HepG2 (cell line): ENCODE data around the gene UGT1A8. TPM values are rescaled to one million over a fixed set of nuclear protein-coding genes. Genes with fewer than 3 reads are reported as not detected.

ENCODE experiments used
- ATAC-seq: fragments of 200-7000 bp; cut with Tn5 transposase; 3 replicates; pipeline ENCODE4 v1.9.1; 2020; ENCODE audit warnings: mild to moderate bottlenecking, moderate library complexity
- BruUV-seq: library from RNA; stranded (reverse); fragments of 400-500 nt; replicated peaks from 2 replicates; lab custom pipeline; 2021; lab: Mats Ljungman, UMichigan
- CTCF ChIA-PET: fragments of 300-600 bp; formaldehyde crosslinking; extraction: SDS; loops from one replicate; lab custom pipeline; 2021; ENCODE audit warnings: low total read pairs, inconsistent platforms, low intra/inter-chr PET ratio; lab: Yijun Ruan, JAX
- POLR2A ChIA-PET: fragments of 350-600 bp; sonication (Branson Sonifier 250); formaldehyde crosslinking; loops from one replicate; lab custom pipeline; 2020; ENCODE audit warnings: antibody characterized with exemption, inconsistent platforms; lab: Yijun Ruan, JAX
- DNase-seq: peaks from one replicate; pipeline ENCODE4 v3.0.0-alpha.2; 2015; ENCODE audit warnings: low spot score
- FAIRE-seq: peaks from 3 replicates; lab custom pipeline; 2011; peaks lifted over from hg19 to GRCh38; lab: Jason Lieb, UNC
- H2AFZ ChIP-seq: one replicate; pipeline ENCODE4 v1.6.1; 2011; ENCODE audit warnings: low read length, inconsistent platforms
- H3K27ac ChIP-seq: fragments of 300-600 bp; 3 replicates; pipeline ENCODE4 v1.8.0; 2011; ENCODE audit warnings: mixed run types, mild to moderate bottlenecking, mixed read lengths, low read length, inconsistent platforms; ENCODE audit not compliant: insufficient read depth; ENCODE audit errors: extremely low read length
- H3K27me3 ChIP-seq, 2 experiments: fragments of 200-600 bp in 1 of 2; 2 replicates in 1 of 2; 3 replicates in 1 of 2; pipeline versions ENCODE4 v1.6.0 to v1.8.0; 2011; ENCODE audit warnings: low read length in 2 of 2, mild to moderate bottlenecking in 2 of 2, moderate library complexity in 2 of 2, inconsistent platforms in 1 of 2; ENCODE audit not compliant: insufficient read depth in 2 of 2, control insufficient read depth in 1 of 2
- H3K36me3 ChIP-seq, 2 experiments: fragments of 200-600 bp in 1 of 2; replicated peaks in 1 of 2; 2 replicates in 1 of 2; 3 replicates in 1 of 2; pipeline versions ENCODE4 v1.5.1 to v1.8.0; 2011; ENCODE audit warnings: low read length in 2 of 2, inconsistent platforms in 1 of 2; ENCODE audit not compliant: insufficient read depth in 2 of 2, control insufficient read depth in 1 of 2
- H3K4me1 ChIP-seq: 2 replicates; pipeline ENCODE4 v1.5.1; 2012; ENCODE audit warnings: low read length, inconsistent platforms; ENCODE audit not compliant: insufficient read depth
- H3K4me2 ChIP-seq: 2 replicates; pipeline ENCODE4 v1.6.0; 2011; ENCODE audit warnings: low read depth, low read length, inconsistent platforms
- H3K4me3 ChIP-seq, 3 experiments: fragments of 200-600 bp in 1 of 3; sonication (generic), shearing (Covaris generic) in 1 of 3; replicated peaks in 1 of 3; 2 replicates each; pipeline ENCODE4 v1.5.1; 2011 to 2016; ENCODE audit warnings: low read length in 3 of 3, inconsistent platforms in 2 of 3, low read depth in 2 of 3, mild to moderate bottlenecking in 2 of 3, control low read depth in 1 of 3, mixed read lengths in 1 of 3; ENCODE audit not compliant: insufficient read depth in 1 of 3
- H3K79me2 ChIP-seq: one replicate; pipeline ENCODE4 v1.6.1; 2011; ENCODE audit warnings: low read length, inconsistent platforms; ENCODE audit not compliant: insufficient read depth
- H3K9ac ChIP-seq: 2 replicates; pipeline ENCODE4 v1.6.0; 2011; ENCODE audit warnings: mild to moderate bottlenecking, low read depth, low read length, inconsistent platforms; ENCODE audit not compliant: insufficient read depth
- H3K9me3 ChIP-seq: 2 replicates; pipeline ENCODE4 v1.5.1; 2012; ENCODE audit warnings: mild to moderate bottlenecking, low read length
- H4K20me1 ChIP-seq: 2 replicates; pipeline ENCODE4 v1.6.0; 2011; ENCODE audit warnings: inconsistent platforms, mild to moderate bottlenecking, low read length, moderate library complexity; ENCODE audit not compliant: insufficient read depth
- HNF4A ChIP-seq: sonication (generic); formaldehyde crosslinking; IDR thresholded peaks from 2 replicates; pipeline ENCODE4 v1.4.0; 2020; ENCODE audit warnings: missing genetic modification reagents
- KDM1A ChIP-seq: IDR thresholded peaks from 2 replicates; pipeline ENCODE4 v1.6.1; 2016; ENCODE audit warnings: missing compliant biosample characterization
- MAFG ChIP-seq: sonication (generic); formaldehyde crosslinking; IDR thresholded peaks from 2 replicates; pipeline ENCODE4 v1.5.1; 2020; ENCODE audit warnings: mild to moderate bottlenecking, missing genetic modification reagents
- PCBP1 ChIP-seq: fragments of 200-400 bp; formaldehyde crosslinking; IDR thresholded peaks from 2 replicates; pipeline ENCODE4 v1.6.1; 2017; ENCODE audit warnings: mild to moderate bottlenecking, low read depth, low read length, borderline replicate concordance
- PLRG1 ChIP-seq: fragments of 450-650 bp; conservative IDR thresholded peaks from 2 replicates; pipeline ENCODE4 v1.6.1; 2016
- ZBTB44 ChIP-seq: sonication (generic); formaldehyde crosslinking; IDR thresholded peaks from 2 replicates; pipeline ENCODE4 v1.4.0; 2020; ENCODE audit warnings: missing genetic modification reagents
- ZBTB7A ChIP-seq: sonication (generic); formaldehyde crosslinking; IDR thresholded peaks from 2 replicates; pipeline ENCODE4 v1.8.0; 2022; ENCODE audit warnings: mild to moderate bottlenecking, missing genetic modification reagents
- ZHX2 ChIP-seq, 2 experiments: sonication (generic) in 1 of 2; formaldehyde crosslinking in 1 of 2; IDR thresholded peaks; 2 replicates each; pipeline versions ENCODE4 v1.6.1 to v1.9.0; 2014 to 2022; ENCODE audit warnings: antibody characterized with exemption in 1 of 2, borderline replicate concordance in 1 of 2, inconsistent platforms in 1 of 2, low read depth in 1 of 2, missing genetic modification reagents in 1 of 2
- ZNF484 ChIP-seq: sonication (generic); formaldehyde crosslinking; IDR thresholded peaks from 2 replicates; pipeline ENCODE4 v1.5.1; 2020; ENCODE audit warnings: mild to moderate bottlenecking, low read depth, missing genetic modification reagents, borderline replicate concordance
- ZNF879 ChIP-seq: sonication (generic); formaldehyde crosslinking; IDR thresholded peaks from 2 replicates; pipeline ENCODE4 v1.8.1; 2023; ENCODE audit warnings: missing genetic modification reagents
- WGBS: methylation state at CpG from one replicate; pipeline ENCODE4 v1.1.6; 2017; ENCODE audit warnings: low lambda C conversion rate; 5-methylcytosine and 5-hydroxymethylcytosine counted together
- in situ Hi-C: cut with HindIII; loops from 2 replicates; pipeline ENCODE4 v1.10.0; 2017; ENCODE audit warnings: low pct_unique_long_range_greater_than_20kb; ENCODE audit not compliant: extremely low pct_ligation_motif_present
- intact Hi-C: fragments of 100-400 bp; cut with micrococcal nuclease; formaldehyde crosslinking; loops from one replicate; pipeline ENCODE4 v1.10.0; 2022; ENCODE audit not compliant: unreplicated experiment
- polyA plus RNA-seq, 8 experiments: library from polyadenylated mRNA; depleted of rRNA in 3 of 8; stranded (reverse) in 7 of 8; unstranded in 1 of 8; fragments of >200 nt; fragmentation: Illumina TruSeq in 4 of 8; extraction: Trizol in 4 of 8; gene quantifications; 2 replicates each; pipeline versions ENCODE4 v1.2.1 to v1.2.3, GENCODE V29; 2011 to 2016; ENCODE audit warnings: low read depth in 4 of 8, missing spikeins in 1 of 8, mixed read lengths in 1 of 8; ENCODE audit not compliant: insufficient read depth in 1 of 8
- total RNA-seq, 5 experiments: library from RNA; depleted of rRNA; stranded (reverse); fragments of >200 nt; fragmentation: Illumina TruSeq; extraction: Trizol; gene quantifications; 2 replicates each; pipeline ENCODE4 v1.2.3, GENCODE V29; 2016; ENCODE audit warnings: low read depth in 1 of 5

UGT1A8 gene
- total and polyA plus RNA-seq, 2 of the 13 experiments (the other 11 are each of a cell fraction or from before 2014, with no cell fraction given) = not detected

DNA sequence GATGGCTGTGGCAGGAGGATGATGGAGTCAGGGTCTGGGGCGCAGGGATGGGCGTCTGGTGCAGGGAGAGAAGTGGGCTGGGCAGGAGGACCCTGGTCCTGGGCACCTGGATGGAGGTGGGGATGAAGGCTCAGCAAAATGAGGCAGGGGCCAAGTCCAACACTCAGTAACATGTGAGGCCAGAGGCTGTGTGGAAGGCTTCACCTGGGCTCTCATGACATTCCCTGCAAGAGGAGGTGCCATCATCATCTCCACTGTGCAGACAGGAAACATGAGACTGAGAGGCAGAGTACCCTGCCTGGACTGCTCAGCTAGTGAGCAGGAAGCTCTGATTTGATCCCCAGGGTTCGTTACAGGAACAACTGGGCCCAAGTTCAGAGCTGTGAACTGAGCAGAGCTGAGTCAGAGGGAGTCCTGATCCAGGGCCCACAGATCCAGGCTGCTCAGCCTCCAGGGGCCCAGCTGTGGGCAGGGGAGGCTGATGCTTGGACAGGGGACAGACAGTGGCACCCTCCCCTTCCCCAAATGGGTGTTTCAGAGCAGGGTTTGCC is 200.0 kb downstream of the UGT1A8 start:
- ChIA-PET CTCF (no interaction called here), POLR2A (no interaction called here)
- Histone ChIP-seq H2AFZ (no peak overlapping the region), H3K36me3 (no peaks in the 10 kb centered on the region), H3K79me2 (no peaks in the 10 kb centered on the region), H4K20me1 (no peaks in the 10 kb centered on the region), H3K4me2 (no peak overlapping the region), H3K27ac (no peak overlapping the region), H3K4me1 (peaks cover 23% of the 10 kb centered on the region), H3K9ac (no peak overlapping the region), H3K4me3 (no peak overlapping the region), H3K9me3 (no peaks in the 10 kb centered on the region), H3K27me3 (peaks cover 7 to 36% of the 10 kb centered on the region in 2 experiments; a peak in 4 of 5 replicates)
- in situ Hi-C loops (no loop called here), intact Hi-C loops (no loop called here)
- FAIRE-seq (no peak), ATAC-seq (peak; percentile 18), DNase-seq (no peak)
- WGBS = 63% methylated on average over 3 of the region's 3 CpGs
- BruUV-seq = no TSS peak
- TF ChIP-seq ZNF484 (CRISPR knock-in tag) = no peak
- no peak for TF ChIP-seq ZNF879 (CRISPR knock-in tag)
- TF ChIP-seq HNF4A (CRISPR knock-in tag) = no peak
- TF ChIP-seq ZBTB7A (CRISPR knock-in tag) = no peak
- no peak for TF ChIP-seq PLRG1
- TF ChIP-seq MAFG (CRISPR knock-in tag) = no peak
- TF ChIP-seq ZHX2 (IDR thresholded peaks at IDR 0.05; ENCODE audit: low read depth) = no peak
- no peak for TF ChIP-seq ZHX2 (CRISPR knock-in tag; IDR thresholded peaks at IDR 0.05; ENCODE audit: borderline replicate concordance)
- no peak for TF ChIP-seq KDM1A (CRISPR knock-in tag)
- no peak for TF ChIP-seq PCBP1
- no peak for TF ChIP-seq ZBTB44 (CRISPR knock-in tag)
